ENCODE measurements around the gene SPTLC3. TPM values are rescaled to one million over a fixed set of nuclear protein-coding genes. Genes with fewer than 3 reads are reported as not detected.

Gene SPTLC3
- total RNA-seq, 4 donors from 2014 or later = 6.4 to 10.9 (median 7.7) TPM

DNA sequence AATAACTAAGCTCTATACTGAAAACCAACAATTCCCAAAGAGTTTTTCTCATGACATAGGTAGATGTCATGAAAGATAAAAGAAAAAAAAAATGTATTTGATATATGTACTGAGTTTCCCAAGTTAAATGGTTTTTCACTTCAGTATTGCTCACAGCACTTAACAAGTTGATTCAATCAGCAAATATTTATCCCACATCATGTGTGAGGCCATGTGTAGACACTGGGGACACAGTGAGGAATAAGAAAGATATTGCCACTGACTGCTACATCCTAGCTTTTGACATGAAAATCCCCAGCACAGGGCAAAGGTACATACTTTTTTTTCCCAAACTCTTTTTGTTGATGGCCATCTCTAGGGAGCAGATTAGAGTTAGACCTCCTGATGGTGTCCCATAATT lies 25.3 kb downstream of the SPTLC3 start:
- TF ChIP-seq, protein P1, sequence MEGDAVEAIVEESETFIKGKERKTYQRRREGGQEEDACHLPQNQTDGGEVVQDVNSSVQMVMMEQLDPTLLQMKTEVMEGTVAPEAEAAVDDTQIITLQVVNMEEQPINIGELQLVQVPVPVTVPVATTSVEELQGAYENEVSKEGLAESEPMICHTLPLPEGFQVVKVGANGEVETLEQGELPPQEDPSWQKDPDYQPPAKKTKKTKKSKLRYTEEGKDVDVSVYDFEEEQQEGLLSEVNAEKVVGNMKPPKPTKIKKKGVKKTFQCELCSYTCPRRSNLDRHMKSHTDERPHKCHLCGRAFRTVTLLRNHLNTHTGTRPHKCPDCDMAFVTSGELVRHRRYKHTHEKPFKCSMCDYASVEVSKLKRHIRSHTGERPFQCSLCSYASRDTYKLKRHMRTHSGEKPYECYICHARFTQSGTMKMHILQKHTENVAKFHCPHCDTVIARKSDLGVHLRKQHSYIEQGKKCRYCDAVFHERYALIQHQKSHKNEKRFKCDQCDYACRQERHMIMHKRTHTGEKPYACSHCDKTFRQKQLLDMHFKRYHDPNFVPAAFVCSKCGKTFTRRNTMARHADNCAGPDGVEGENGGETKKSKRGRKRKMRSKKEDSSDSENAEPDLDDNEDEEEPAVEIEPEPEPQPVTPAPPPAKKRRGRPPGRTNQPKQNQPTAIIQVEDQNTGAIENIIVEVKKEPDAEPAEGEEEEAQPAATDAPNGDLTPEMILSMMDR (IDR thresholded peaks at IDR 0.05; ENCODE audit: low read depth) = no peak

DNA sequence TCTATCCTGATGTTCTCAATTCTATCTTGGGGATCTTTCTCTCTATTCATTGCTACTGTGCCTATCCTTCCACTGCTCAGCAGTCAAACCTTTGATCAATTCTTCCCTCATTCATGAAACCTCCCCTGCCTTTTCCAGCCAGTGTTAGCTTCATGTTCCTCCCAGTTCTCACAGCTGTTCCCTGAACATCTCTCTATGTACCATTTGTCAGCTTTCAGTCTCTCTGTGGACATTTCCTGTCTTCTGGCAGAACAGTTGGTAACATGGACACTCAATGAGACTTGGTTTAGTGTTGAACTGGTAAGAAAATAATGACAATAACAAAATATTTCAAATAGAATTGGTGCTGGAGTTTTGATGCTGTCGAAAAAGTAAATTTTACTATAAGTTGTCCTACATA lies 26.2 kb downstream of the SPTLC3 start:
- TF ChIP-seq, protein P1 (IDR thresholded peaks at IDR 0.05; ENCODE audit: low read depth) = no peak

- TF ChIP-seq, protein P1 (IDR thresholded peaks at IDR 0.05; ENCODE audit: low read depth) = no peak
Measured at GRCh38 chr20:13035399-13036152, 26.8 kb downstream of the SPTLC3 start.

DNA sequence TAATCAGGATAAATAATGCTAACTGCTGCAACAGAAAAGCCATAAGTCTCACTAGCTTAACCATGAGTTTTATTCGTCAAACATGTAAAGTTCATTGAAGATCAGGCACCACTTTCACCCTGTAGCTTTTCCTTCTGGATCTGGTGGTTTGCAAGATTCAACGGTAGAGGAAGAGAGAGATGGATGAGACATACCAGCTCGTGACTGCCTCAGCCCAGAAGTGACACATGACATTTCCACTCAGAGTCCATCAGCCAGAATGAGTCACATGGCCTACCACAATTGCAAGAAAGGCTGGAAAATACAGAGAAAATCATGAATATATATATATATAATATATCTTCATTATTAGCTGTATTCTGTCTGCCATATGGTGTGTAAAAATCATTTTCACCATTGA lies 29.0 kb downstream of the SPTLC3 start:
- TF ChIP-seq, protein P1 (IDR thresholded peaks at IDR 0.05; ENCODE audit: low read depth) = no peak

GRCh38 chr20:13041574-13042457 lies 33.0 kb downstream of the SPTLC3 start:
- TF ChIP-seq, protein P1 (IDR thresholded peaks at IDR 0.05; ENCODE audit: low read depth) = no peak

GRCh38 chr20:13042458-13042794 lies 33.7 kb downstream of the SPTLC3 start:
- TF ChIP-seq, protein P1 (IDR thresholded peaks at IDR 0.05; ENCODE audit: low read depth) = no peak

GRCh38 chr20:13046409-13046808 lies 37.6 kb downstream of the SPTLC3 start:
- TF ChIP-seq, protein P1 (IDR thresholded peaks at IDR 0.05; ENCODE audit: low read depth) = no peak

Measured in subcutaneous adipose tissue (tissue), 4 donors.